ENCODE data around the gene ZNF555. TPM values are rescaled to one million over a fixed set of nuclear protein-coding genes. Genes with fewer than 3 reads are reported as not detected.

ZNF555 gene
- polyA plus RNA-seq, 2 of the 4 experiments (the other 2 are of a cell fraction) = 1.7 to 2.3 TPM

GRCh38 chr19:2845107-2845506 is 3.8 kb downstream of the ZNF555 start:
- H3K27ac ChIP-seq = no peak overlapping the region
- no peak for TF ChIP-seq MAZ (IDR thresholded peaks at IDR 0.05; ENCODE audit: borderline replicate concordance, low read depth, low read length)
- TF ChIP-seq ELK1 (IDR thresholded peaks at IDR 0.05; ENCODE audit: low read depth, low read length) = no peak
- no peak for TF ChIP-seq MYC (IDR thresholded peaks at IDR 0.05; ENCODE audit: borderline replicate concordance, low read length)
- TF ChIP-seq HOXB5 (CRISPR knock-in tag; IDR thresholded peaks at IDR 0.05) = no peak
- TF ChIP-seq BCL3 (IDR thresholded peaks at IDR 0.05) = no peak
- TF ChIP-seq REST (IDR thresholded peaks at IDR 0.05) = no peak
- no peak for TF ChIP-seq FOSL2 (IDR thresholded peaks at IDR 0.05)
- no peak for TF ChIP-seq FOSL2 (CRISPR knock-in tag; IDR thresholded peaks at IDR 0.05)
- TF ChIP-seq SMC3 (IDR thresholded peaks at IDR 0.05) = no peak
- TF ChIP-seq NR3C1 (IDR thresholded peaks at IDR 0.05) = no peak
- TF ChIP-seq RARB (CRISPR knock-in tag; IDR thresholded peaks at IDR 0.05) = no peak
- TF ChIP-seq RCOR1 (IDR thresholded peaks at IDR 0.05; ENCODE audit: low read depth, low read length) = no peak
- TF ChIP-seq PBX3 (IDR thresholded peaks at IDR 0.05) = no peak
- no peak for TF ChIP-seq RNF2 (IDR thresholded peaks at IDR 0.05; ENCODE audit: borderline replicate concordance, low read depth)
- TF ChIP-seq CHD2 (IDR thresholded peaks at IDR 0.05; ENCODE audit: low read length, partially characterized antibody) = no peak
- TF ChIP-seq PHF8 (IDR thresholded peaks at IDR 0.05; ENCODE audit: borderline replicate concordance, low read depth) = no peak
- no peak for TF ChIP-seq TP53 (CRISPR knock-in tag; IDR thresholded peaks at IDR 0.05)
- H3K4me2 ChIP-seq = no peak overlapping the region
- DNase-seq (ENCODE audit: low read depth in 1 of 2, low spot score in 1 of 2) (no peak), ATAC-seq (no peak), FAIRE-seq (no peak)
- ChIA-PET CTCF (no interaction called here), POLR2A (no interaction called here)
- WGBS (ENCODE audit: missing lambda C conversion rate) = 72% methylated on average over 2 of the region's 2 CpGs
- peaks cover 51% of the 10 kb centered on the region for H3K9me3 ChIP-seq
- no peak overlapping the region for H3K4me3 ChIP-seq
- no peaks in the 10 kb centered on the region for H3K4me1 ChIP-seq

GRCh38 chr19:2846180-2846894 is 5.1 kb downstream of the ZNF555 start:
- H3K4me1 ChIP-seq = no peaks in the 10 kb centered on the region
- peaks cover 51% of the 10 kb centered on the region for H3K9me3 ChIP-seq
- H3K27ac ChIP-seq = no peak overlapping the region
- DNase-seq (ENCODE audit: low read depth in 1 of 2, low spot score in 1 of 2) (no peak), FAIRE-seq (no peak), ATAC-seq (no peak)
- ChIA-PET CTCF (no interaction called here), POLR2A (no interaction called here)
- WGBS (ENCODE audit: missing lambda C conversion rate) = 77% methylated on average over 11 of the region's 13 CpGs
- no peak overlapping the region for H3K4me3 ChIP-seq
- TF ChIP-seq CTCF (IDR thresholded peaks at IDR 0.05) = no peak
- no peak for TF ChIP-seq MAX (IDR thresholded peaks at IDR 0.05)
- no peak for TF ChIP-seq CHD2 (IDR thresholded peaks at IDR 0.05; ENCODE audit: low read length, partially characterized antibody)
- TF ChIP-seq ZFP36 (IDR thresholded peaks at IDR 0.05; ENCODE audit: borderline replicate concordance, partially characterized antibody) = no peak
- no peak for TF ChIP-seq TP53 (CRISPR knock-in tag; IDR thresholded peaks at IDR 0.05)
- no peak for TF ChIP-seq JUNB (IDR thresholded peaks at IDR 0.05)
- TF ChIP-seq EP300 (IDR thresholded peaks at IDR 0.05) = no peak
- no peak for TF ChIP-seq POLR2A (IDR thresholded peaks at IDR 0.05; ENCODE audit: low read length)
- TF ChIP-seq BHLHE40 (IDR thresholded peaks at IDR 0.05; ENCODE audit: low read depth, low read length) = no peak
- TF ChIP-seq SMC3 (IDR thresholded peaks at IDR 0.05) = no peak
- no peak for TF ChIP-seq HES2 (IDR thresholded peaks at IDR 0.05)
- no peak for TF ChIP-seq MAFK (IDR thresholded peaks at IDR 0.05; ENCODE audit: partially characterized antibody)
- no peak for TF ChIP-seq ELK1 (IDR thresholded peaks at IDR 0.05; ENCODE audit: low read depth, low read length)
- TF ChIP-seq EHF (CRISPR knock-in tag; IDR thresholded peaks at IDR 0.05) = no peak
- no peak overlapping the region for H3K4me2 ChIP-seq

All from A549 (cell line).